DOHH2 (cell line): ENCODE data around the gene ELMOD3.
"Not testable (repeated sequence)": the region's sequence is repeated elsewhere in the genome, so short reads cannot be mapped to it uniquely, and the experiment has no call there.

Experiments
- H3F3A ChIP-seq: fragments of 200-600 bp; sonication (generic), shearing (Covaris generic); 2 replicates; pipeline ENCODE4 v1.6.0; 2016; ENCODE audit warnings: antibody characterized with exemption, mild to moderate bottlenecking; ENCODE audit not compliant: control insufficient read depth, insufficient read depth
- H3K27ac ChIP-seq: fragments of 200-600 bp; sonication (generic); 2 replicates; pipeline ENCODE4 v1.5.1; 2014; ENCODE audit warnings: low read depth, mild to moderate bottlenecking, low read length, moderate library complexity
- H3K27me3 ChIP-seq: fragments of 200-600 bp; sonication (generic); 2 replicates; pipeline ENCODE4 v1.6.1; 2014; ENCODE audit warnings: mild to moderate bottlenecking, low read length, mixed read lengths; ENCODE audit not compliant: control insufficient read depth
- H3K36me3 ChIP-seq: fragments of 200-600 bp; sonication (generic); 2 replicates; pipeline ENCODE4 v1.6.1; 2014; ENCODE audit warnings: mild to moderate bottlenecking, low read length, moderate library complexity, mixed read lengths; ENCODE audit not compliant: control insufficient read depth
- H3K4me1 ChIP-seq: fragments of 200-600 bp; sonication (generic); 2 replicates; pipeline ENCODE4 v1.6.1; 2014; ENCODE audit warnings: mild to moderate bottlenecking, low read length, mixed read lengths; ENCODE audit not compliant: control insufficient read depth
- H3K4me2 ChIP-seq: fragments of 200-600 bp; sonication (generic); 2 replicates; pipeline ENCODE4 v1.6.0; 2014; ENCODE audit warnings: mild to moderate bottlenecking, low read length, moderate library complexity
- H3K4me3 ChIP-seq: fragments of 200-600 bp; sonication (generic); 2 replicates; pipeline ENCODE4 v1.5.1; 2014; ENCODE audit warnings: mild to moderate bottlenecking, low read length, mixed read lengths
- H3K79me2 ChIP-seq: fragments of 200-600 bp; sonication (generic); 2 replicates; pipeline ENCODE4 v1.6.1; 2014; ENCODE audit warnings: mild to moderate bottlenecking, low read length, mixed read lengths; ENCODE audit not compliant: control insufficient read depth
- H3K9me2 ChIP-seq: fragments of 200-600 bp; sonication (generic); replicated peaks from 2 replicates; pipeline ENCODE4 v1.6.1; 2014; ENCODE audit warnings: mild to moderate bottlenecking, low read length, mixed read lengths; ENCODE audit not compliant: control insufficient read depth
- H3K9me3 ChIP-seq: fragments of 200-600 bp; sonication (generic); 2 replicates; pipeline ENCODE4 v1.6.1; 2014; ENCODE audit warnings: antibody characterized with exemption, low read length, mixed read lengths; ENCODE audit not compliant: control insufficient read depth, insufficient read depth
- H4K20me1 ChIP-seq: fragments of 200-600 bp; sonication (generic); 2 replicates; pipeline ENCODE4 v1.6.0; 2014; ENCODE audit warnings: low read depth, mild to moderate bottlenecking, antibody characterized with exemption, low read length, moderate library complexity; ENCODE audit not compliant: control insufficient read depth, insufficient read depth
- CTCF ChIP-seq: fragments of 200-600 bp; sonication (generic); IDR thresholded peaks from one replicate; pipeline ENCODE4 v1.5.1; 2014; ENCODE audit warnings: antibody characterized with exemption, mild to moderate bottlenecking, low read depth, low read length; ENCODE audit not compliant: poor library complexity, severe bottlenecking
- EZH2phosphoT487 ChIP-seq: fragments of 200-600 bp; sonication (generic); IDR thresholded peaks from 2 replicates; pipeline ENCODE4 v1.6.1; 2017; ENCODE audit warnings: borderline replicate concordance, mild to moderate bottlenecking, antibody characterized with exemption, low read length, moderate library complexity, mixed read lengths

The ELMOD3 gene

DNA sequence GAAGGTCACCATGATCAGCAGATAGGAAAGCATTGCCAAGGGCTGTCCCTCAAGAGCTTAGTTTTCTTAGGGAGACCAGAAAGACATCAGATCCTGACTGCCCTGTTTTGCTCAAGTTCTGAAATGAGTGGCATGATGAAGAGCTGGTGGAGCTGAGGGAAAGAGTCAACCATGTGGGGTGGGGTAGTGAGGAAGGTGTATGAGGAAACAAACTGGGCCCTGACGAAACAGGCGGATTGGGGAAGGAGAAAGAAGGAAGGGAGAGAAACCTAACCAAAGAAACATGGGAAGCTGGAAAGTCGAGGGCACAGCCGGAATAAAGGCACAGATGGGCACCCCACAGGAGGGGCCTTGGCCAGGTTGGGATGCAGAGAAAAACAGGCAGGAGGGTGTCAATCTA lies 34.8 kb upstream of the ELMOD3 start:
- H3K4me2 ChIP-seq = no peak overlapping the region
- TF ChIP-seq EZH2phosphoT487 (no peak), CTCF (no peak)
- no peaks in the 10 kb centered on the region for H3K9me2 ChIP-seq
- peaks cover 80% of the 10 kb centered on the region for H3K36me3 ChIP-seq
- H3K4me3 ChIP-seq = no peak overlapping the region
- no peaks in the 10 kb centered on the region for H3K9me3 ChIP-seq
- no peaks in the 10 kb centered on the region for H3K27me3 ChIP-seq
- peaks cover 64% of the 10 kb centered on the region for H3K79me2 ChIP-seq
- no peak overlapping the region for H3K27ac ChIP-seq
- H4K20me1 ChIP-seq = peaks cover 28% of the 10 kb centered on the region
- H3F3A ChIP-seq = no peaks in the 10 kb centered on the region
- peaks cover 12% of the 10 kb centered on the region for H3K4me1 ChIP-seq

- Histone ChIP-seq H4K20me1 (peaks cover 41% of the 10 kb centered on the region), H3K4me3 (no peak overlapping the region), H3K4me2 (peak overlapping the region; percentile 0; the same call in 1 of the 2 replicates), H3K79me2 (peaks cover 97% of the 10 kb centered on the region), H3K9me2 (no peaks in the 10 kb centered on the region), H3K27me3 (no peaks in the 10 kb centered on the region), H3K4me1 (peaks cover 26% of the 10 kb centered on the region), H3K9me3 (no peaks in the 10 kb centered on the region), H3F3A (no peaks in the 10 kb centered on the region), H3K36me3 (peaks cover 94% of the 10 kb centered on the region), H3K27ac (no peak overlapping the region)
- TF ChIP-seq CTCF = no peak
- TF ChIP-seq EZH2phosphoT487 = no peak
Measured at GRCh38 chr2:85323351-85323987, 31.1 kb upstream of the ELMOD3 start.

DNA sequence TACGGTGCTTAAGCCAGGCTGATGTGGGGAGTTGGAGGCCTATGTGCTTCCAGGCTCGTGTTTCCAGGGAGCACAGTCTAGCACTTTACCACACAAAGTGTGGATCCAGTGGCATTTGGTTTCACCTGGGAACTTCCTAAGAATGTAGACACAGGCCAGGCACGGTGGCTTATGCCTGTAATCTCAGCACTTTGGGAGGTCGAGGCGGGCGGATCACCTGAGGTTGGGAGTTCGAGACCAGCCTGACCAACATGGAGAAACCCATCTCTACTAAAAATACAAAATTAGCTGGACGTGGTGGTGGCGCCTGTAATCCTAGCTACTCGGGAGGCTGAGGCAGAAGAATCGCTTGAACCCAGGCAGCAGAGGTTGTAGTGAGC lies 30.6 kb upstream of the ELMOD3 start:
- peaks cover 31% of the 10 kb centered on the region for H3K4me1 ChIP-seq
- H3K27ac ChIP-seq, H3K27me3 ChIP-seq, H3K9me3 ChIP-seq, H3K9me2 ChIP-seq, H3K4me3 ChIP-seq, H3F3A ChIP-seq: not testable (repeated sequence)
- peak overlapping the region; percentile 0; the same call in 1 of the 2 replicates for H3K4me2 ChIP-seq
- H3K36me3 ChIP-seq = peaks cover 89% of the 10 kb centered on the region
- peaks cover 96% of the 10 kb centered on the region for H3K79me2 ChIP-seq
- H4K20me1 ChIP-seq = peaks cover 38% of the 10 kb centered on the region

DNA sequence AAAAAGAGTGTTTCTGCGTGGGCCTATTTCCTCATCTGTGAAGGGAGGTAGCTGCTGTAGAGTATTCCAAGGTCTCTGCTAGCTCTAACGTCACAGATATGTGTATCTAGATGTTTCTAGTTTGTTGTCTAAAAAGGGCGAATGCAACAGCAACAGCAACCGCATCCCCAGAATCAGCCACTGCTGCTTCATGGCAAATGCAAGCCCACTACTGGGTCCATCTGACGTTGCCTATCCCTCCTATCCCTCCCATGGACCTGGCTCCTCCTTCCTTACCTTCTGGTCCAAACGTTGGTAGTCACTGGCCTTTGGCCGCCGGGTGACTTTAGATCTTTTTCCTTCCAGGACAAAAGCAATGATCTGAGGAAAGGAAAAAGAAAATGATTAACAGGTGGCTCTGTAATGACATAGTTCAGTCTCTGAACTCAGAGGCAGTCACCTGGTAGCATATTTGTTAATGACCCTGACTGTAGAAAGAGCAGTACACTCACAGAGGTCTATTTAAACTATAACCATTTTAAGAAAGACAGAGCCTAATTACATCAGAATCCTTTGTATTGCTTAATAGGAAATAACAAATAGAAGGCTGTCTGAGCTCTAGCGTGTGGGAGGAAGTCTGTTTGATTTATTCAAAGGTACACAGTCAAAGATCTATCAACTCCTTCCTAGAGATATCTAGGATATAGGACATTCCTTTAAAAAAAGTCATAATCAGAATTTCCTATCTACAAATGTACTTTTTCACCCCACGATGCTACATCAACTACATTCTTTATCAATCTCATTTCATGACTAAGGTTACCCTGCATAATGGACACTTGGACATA lies 29.7 kb upstream of the ELMOD3 start:
- TF ChIP-seq EZH2phosphoT487 (no peak), CTCF (no peak)
- no peak overlapping the region for H3K27ac ChIP-seq
- peak overlapping the region; percentile 83 for H3K4me3 ChIP-seq
- H3K4me1 ChIP-seq = peaks cover 38% of the 10 kb centered on the region
- H3K9me3 ChIP-seq = no peaks in the 10 kb centered on the region
- no peaks in the 10 kb centered on the region for H3F3A ChIP-seq
- peak overlapping the region; percentile 92 for H3K4me2 ChIP-seq
- H3K79me2 ChIP-seq = peaks cover 89% of the 10 kb centered on the region
- no peaks in the 10 kb centered on the region for H3K9me2 ChIP-seq
- peaks cover 35% of the 10 kb centered on the region for H4K20me1 ChIP-seq
- H3K36me3 ChIP-seq = peaks cover 82% of the 10 kb centered on the region
- H3K27me3 ChIP-seq = no peaks in the 10 kb centered on the region
